ENCODE measurements around the gene LIPK. TPM values are rescaled to one million over a fixed set of nuclear protein-coding genes. Genes with fewer than 3 reads are reported as not detected.
"Not testable (repeated sequence)": the region's sequence is repeated elsewhere in the genome, so short reads cannot be mapped to it uniquely, and the experiment has no call there.

The LIPK gene
- total RNA-seq, 1 donor from 2014 or later = not detected

GRCh38 chr10:88715517-88715916, 9.5 kb downstream of the LIPK start:
- no peak for DNase-seq (ENCODE audit: low spot score)

- DNase-seq (ENCODE audit: low spot score) = no peak
Observed at GRCh38 chr10:88721392-88721791, 15.3 kb downstream of the LIPK start.

DNA sequence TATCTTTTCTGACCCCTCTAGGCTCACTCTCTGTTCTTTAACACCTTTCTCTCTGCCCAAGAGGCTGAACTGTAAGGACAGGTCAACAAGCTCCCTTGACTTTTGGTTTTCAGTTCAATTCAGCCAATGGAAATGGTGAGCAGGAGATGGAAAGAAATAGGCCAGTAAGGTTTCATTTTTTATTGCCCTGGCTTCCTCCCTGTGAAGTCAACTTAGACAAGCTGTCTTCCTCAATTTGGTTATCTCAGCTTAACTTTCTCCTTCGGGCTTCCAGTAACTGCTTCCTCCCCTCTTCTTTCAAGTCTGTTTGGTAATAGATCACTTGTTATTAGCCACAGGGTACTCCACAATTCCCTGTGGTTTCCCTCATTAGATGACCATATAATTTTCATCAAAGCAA, 19.7 kb downstream of the LIPK start:
- DNase-seq (ENCODE audit: low spot score) = no peak

DNA sequence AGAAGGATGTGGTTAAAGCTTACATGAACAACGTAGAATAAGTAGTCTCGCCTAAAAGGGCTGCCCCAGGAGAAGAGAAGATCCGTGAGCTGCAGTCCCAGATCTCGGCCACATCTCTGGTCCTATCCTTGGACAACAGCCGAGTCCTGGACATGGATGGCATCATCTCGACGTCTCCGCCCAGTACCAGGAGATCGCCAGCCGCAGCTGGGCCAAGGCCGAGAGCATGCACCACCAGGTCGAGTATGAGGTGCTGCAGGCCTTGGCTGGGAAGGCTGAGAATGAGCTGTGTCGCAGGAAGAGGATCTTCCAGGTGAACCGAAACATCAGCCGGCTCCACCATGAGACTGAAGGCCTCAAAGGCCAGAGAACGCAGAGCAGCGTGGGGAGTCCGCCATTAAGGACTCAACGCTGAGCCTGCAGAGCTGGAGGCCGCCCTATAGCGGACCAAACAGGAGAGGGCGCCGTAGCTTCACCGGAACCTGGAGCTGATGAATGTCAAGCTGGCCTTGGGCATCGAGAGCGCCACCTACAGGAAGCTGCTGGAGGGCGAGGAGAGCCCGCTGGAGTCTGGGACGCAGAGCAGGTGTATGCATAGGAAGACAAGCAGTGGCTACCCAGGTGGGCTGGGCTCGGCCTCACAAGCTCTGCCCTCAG, 22.2 kb downstream of the LIPK start:
- DNase-seq (ENCODE audit: low spot score) = no peak

DNA sequence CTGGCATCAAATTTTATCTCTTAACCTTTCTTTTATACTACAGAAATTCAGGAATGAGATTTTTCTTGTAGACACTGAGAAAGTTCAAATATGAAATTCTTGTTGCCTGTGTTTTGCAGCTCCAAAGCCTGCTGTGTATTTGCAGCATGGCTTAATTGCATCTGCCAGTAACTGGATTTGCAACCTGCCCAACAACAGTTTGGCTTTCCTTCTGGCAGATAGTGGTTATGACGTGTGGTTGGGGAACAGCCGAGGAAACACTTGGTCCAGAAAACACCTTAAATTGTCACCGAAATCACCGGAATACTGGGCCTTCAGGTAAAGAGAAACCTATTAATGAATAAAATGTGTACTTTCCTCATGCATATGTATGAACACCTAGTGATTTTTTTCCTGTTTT, 24.8 kb downstream of the LIPK start:
- no peak for DNase-seq (ENCODE audit: low spot score)

- no peak for DNase-seq (ENCODE audit: low spot score)
Observed at GRCh38 chr10:88731296-88731695, 25.2 kb downstream of the LIPK start.

GRCh38 chr10:88733215-88733614, 27.2 kb downstream of the LIPK start:
- DNase-seq (ENCODE audit: low spot score) = no peak

- DNase-seq (ENCODE audit: low spot score) = no peak
Observed at GRCh38 chr10:88735661-88736060, 29.6 kb downstream of the LIPK start.

- not testable (repeated sequence) for DNase-seq (ENCODE audit: low spot score)
Observed at GRCh38 chr10:88741921-88742320, 35.9 kb downstream of the LIPK start.

DNA sequence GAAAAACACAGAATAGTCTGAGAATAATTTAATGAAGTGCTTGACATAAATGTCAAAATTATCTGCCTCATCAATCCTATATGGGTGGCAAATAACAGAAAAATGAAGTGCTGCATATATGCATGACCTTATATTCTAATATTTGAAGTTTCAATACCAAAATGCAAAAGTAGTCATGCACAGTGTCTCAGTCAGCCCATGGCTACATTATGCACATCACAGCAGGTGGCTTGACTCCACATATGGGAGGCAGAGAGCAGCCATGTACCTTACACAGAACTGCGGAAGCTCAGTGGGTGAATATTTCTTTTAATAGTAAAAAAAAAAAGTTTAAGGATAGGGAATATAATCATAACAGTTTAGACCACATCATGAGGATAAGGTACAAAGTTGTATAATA, 36.4 kb downstream of the LIPK start:
- DNase-seq (ENCODE audit: low spot score) = no peak

- DNase-seq (ENCODE audit: low spot score) = no peak
Observed at GRCh38 chr10:88744002-88744401, 38.0 kb downstream of the LIPK start.

DNA sequence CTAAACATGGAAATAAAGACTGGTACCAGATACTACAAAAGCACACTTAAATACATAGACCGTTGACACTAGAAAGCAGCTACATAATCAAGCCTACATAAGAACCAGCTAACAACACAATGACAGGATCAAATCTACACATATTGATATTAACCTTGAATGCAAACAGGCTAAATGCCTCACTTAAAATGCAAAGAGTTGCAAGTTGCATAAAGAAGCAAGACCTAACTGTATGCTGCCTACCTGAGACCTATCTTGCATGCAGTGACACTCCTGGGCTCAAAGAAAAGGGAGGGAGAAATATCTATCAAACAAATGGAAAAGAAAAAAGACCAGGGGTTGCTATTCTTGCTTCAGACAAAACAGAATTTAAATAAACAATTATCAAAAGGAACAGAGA, 39.6 kb downstream of the LIPK start:
- DNase-seq (ENCODE audit: low spot score) = no peak

GRCh38 chr10:88754287-88754686, 48.2 kb downstream of the LIPK start:
- no peak for DNase-seq (ENCODE audit: low spot score)

GRCh38 chr10:88755753-88756152, 49.7 kb downstream of the LIPK start:
- DNase-seq (ENCODE audit: low spot score) = no peak

- DNase-seq (ENCODE audit: low spot score) = no peak
Observed at GRCh38 chr10:88756660-88757059, 50.6 kb downstream of the LIPK start.

- DNase-seq (ENCODE audit: low spot score) = no peak
Observed at GRCh38 chr10:88759366-88760101, 53.5 kb downstream of the LIPK start, which contains the start of gene LIPN. Gene LIPN, plus strand, starts transcription at chr10:88760020. Its CDS starts 1,386 bp downstream, at chr10:88761406.

- DNase-seq (ENCODE audit: low spot score) = no peak
Observed at GRCh38 chr10:88762906-88763305, 56.9 kb downstream of the LIPK start.

- DNase-seq (ENCODE audit: low spot score) = no peak
Observed at GRCh38 chr10:88763441-88763840, 57.4 kb downstream of the LIPK start.

DNA sequence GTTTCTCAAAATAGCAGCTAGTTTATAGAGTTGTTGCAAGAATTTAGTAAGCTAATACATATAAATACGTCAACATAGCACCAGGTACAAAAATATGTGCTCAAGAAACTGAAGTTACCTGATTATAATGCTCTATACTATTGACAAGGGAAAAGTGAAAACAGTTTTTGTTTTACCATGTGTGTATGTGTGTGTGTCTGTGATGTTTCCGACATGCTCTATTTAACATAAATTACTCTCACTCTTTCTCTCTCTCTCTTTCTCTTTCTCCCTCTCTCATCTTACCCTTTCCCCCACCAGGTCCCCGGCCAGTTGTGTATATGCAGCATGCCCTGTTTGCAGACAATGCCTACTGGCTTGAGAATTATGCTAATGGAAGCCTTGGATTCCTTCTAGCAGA, 58.1 kb downstream of the LIPK start:
- DNase-seq (ENCODE audit: low spot score) = no peak

GRCh38 chr10:88765816-88766215, 59.8 kb downstream of the LIPK start:
- no peak for DNase-seq (ENCODE audit: low spot score)

- DNase-seq (ENCODE audit: low spot score) = no peak
Observed at GRCh38 chr10:88769384-88769783, 63.3 kb downstream of the LIPK start.

DNA sequence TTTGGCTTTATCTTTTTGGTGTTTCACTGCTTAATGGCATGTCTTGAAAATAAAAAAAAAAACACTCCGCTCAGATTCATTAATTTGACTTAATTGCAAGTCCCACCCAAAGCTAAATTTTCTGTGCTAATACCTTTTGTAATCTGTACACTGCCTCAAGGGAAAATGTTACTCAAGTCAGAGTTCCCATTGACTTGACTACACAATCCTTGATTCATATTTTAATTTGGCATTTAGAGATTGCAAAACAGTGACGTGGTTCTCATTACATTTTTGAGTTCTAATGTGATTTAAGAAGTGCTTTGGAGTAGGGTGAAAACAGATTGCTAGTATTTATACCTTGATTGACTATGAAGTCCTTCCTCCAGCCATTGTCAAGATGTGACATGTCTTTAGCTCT, 75.2 kb downstream of the LIPK start:
- no peak for DNase-seq (ENCODE audit: low spot score)

GRCh38 chr10:88782222-88782621, 76.2 kb downstream of the LIPK start:
- DNase-seq (ENCODE audit: low spot score) = no peak

Measured in mesenteric fat pad (tissue), 1 donor.